Fibroblast of peridontal ligament (primary cell): ENCODE measurements around the gene ZDHHC5.
A peak's percentile ranks its signal among the peaks of the same experiment; 100 is the strongest.
"Not testable (repeated sequence)": the region's sequence is repeated elsewhere in the genome, so short reads cannot be mapped to it uniquely, and the experiment has no call there.

Source experiments
- DNase-seq: peaks from one replicate; pipeline ENCODE4 v3.0.0-alpha.2; 2010; ENCODE audit errors: extremely low read depth

Gene ZDHHC5

GRCh38 chr11:57644748-57645688, 22.9 kb upstream of the ZDHHC5 start:
- peak; percentile 71 for DNase-seq

GRCh38 chr11:57645689-57646085, 22.2 kb upstream of the ZDHHC5 start:
- no peak for DNase-seq

- DNase-seq: no peak
These were observed 21.6 kb upstream of the ZDHHC5 start for GRCh38 chr11:57646194-57646798.

- DNase-seq: no peak
These were observed 21.1 kb upstream of the ZDHHC5 start for GRCh38 chr11:57646799-57647303.

GRCh38 chr11:57647372-57647771, 20.5 kb upstream of the ZDHHC5 start:
- DNase-seq: no peak

GRCh38 chr11:57647960-57648800, 19.7 kb upstream of the ZDHHC5 start:
- DNase-seq: no peak

GRCh38 chr11:57648801-57649735, 18.8 kb upstream of the ZDHHC5 start:
- DNase-seq: no peak

GRCh38 chr11:57649826-57650738, 17.8 kb upstream of the ZDHHC5 start, which contains the start of gene YPEL4:
Gene YPEL4 (minus strand): TSS chr11:57649912. CDS start chr11:57647107, 2,805 bp downstream.
- peak; percentile 72 for DNase-seq

GRCh38 chr11:57650739-57651090, 17.2 kb upstream of the ZDHHC5 start:
- no peak for DNase-seq

GRCh38 chr11:57651408-57651807, 16.5 kb upstream of the ZDHHC5 start:
- DNase-seq: no peak

GRCh38 chr11:57652230-57652629, 15.7 kb upstream of the ZDHHC5 start:
- DNase-seq: not testable (repeated sequence)

- no peak for DNase-seq
These were observed 15.3 kb upstream of the ZDHHC5 start for GRCh38 chr11:57652662-57653061.

- no peak for DNase-seq
These were observed 14.8 kb upstream of the ZDHHC5 start for GRCh38 chr11:57653163-57653562.

GRCh38 chr11:57656885-57657193, 11.1 kb upstream of the ZDHHC5 start:
- no peak for DNase-seq

- DNase-seq: peak; percentile 98
These were observed 10.5 kb upstream of the ZDHHC5 start, which contains the start of gene CLP1 for GRCh38 chr11:57657194-57658022. Gene CLP1 (plus strand): TSS chr11:57657762. CDS start chr11:57659477, 1,715 bp downstream.

GRCh38 chr11:57658023-57658361, 9.9 kb upstream of the ZDHHC5 start:
- DNase-seq: no peak

GRCh38 chr11:57659669-57660068, 8.2 kb upstream of the ZDHHC5 start:
- DNase-seq: no peak

GRCh38 chr11:57662893-57663292, 5.0 kb upstream of the ZDHHC5 start:
- no peak for DNase-seq

GRCh38 chr11:57663975-57664374, 3.9 kb upstream of the ZDHHC5 start:
- DNase-seq: no peak
